Measurements from ENCODE around the gene MAP4K2.

MAP4K2 gene

DNA sequence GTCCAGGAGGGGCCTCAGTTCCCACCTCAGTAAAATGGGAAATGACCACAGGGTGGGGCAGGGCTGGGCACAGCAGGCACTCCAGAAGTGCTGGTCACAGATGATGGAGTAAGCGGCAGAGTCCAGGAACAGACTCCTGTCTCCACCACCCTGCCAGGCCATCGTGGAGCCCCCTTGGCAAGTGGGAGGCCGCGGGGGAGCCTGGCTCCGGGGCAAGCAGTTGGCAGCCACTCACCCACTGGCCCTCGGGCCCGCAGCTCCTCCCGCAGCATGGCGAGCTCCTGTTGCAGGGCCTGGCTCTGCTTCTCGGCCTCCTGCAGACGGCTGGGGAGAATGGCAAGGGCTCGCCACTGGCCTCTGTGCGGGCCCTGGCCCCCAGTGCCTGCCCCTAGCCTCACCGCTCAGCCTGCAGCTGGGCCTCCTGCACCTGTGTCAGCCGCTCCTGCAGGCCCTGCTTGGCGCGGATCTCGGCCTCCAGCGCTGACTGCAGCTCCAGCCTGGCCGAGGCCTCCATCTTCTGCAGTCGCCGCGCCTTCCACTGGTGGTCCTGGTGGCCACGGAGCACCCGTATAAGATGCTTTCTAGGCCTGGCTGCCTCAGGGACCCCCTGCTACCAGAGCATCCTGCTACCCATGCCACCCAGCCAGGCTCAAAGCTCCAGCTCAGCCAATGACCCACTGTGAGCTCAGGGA, 31.2 kb upstream of the MAP4K2 start:
- in situ Hi-C loops (cut with HindIII; ENCODE audit: low sequenced_read_pairs): no loop called here
- no peak overlapping the region for H3K4me3 ChIP-seq (ENCODE audit: low read depth, low read length)
- no peak for DNase-seq (ENCODE audit: low read depth, low spot score)
- TF ChIP-seq, protein P1, sequence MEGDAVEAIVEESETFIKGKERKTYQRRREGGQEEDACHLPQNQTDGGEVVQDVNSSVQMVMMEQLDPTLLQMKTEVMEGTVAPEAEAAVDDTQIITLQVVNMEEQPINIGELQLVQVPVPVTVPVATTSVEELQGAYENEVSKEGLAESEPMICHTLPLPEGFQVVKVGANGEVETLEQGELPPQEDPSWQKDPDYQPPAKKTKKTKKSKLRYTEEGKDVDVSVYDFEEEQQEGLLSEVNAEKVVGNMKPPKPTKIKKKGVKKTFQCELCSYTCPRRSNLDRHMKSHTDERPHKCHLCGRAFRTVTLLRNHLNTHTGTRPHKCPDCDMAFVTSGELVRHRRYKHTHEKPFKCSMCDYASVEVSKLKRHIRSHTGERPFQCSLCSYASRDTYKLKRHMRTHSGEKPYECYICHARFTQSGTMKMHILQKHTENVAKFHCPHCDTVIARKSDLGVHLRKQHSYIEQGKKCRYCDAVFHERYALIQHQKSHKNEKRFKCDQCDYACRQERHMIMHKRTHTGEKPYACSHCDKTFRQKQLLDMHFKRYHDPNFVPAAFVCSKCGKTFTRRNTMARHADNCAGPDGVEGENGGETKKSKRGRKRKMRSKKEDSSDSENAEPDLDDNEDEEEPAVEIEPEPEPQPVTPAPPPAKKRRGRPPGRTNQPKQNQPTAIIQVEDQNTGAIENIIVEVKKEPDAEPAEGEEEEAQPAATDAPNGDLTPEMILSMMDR (IDR thresholded peaks at IDR 0.05; ENCODE audit: low read depth, low read length): no peak

DNA sequence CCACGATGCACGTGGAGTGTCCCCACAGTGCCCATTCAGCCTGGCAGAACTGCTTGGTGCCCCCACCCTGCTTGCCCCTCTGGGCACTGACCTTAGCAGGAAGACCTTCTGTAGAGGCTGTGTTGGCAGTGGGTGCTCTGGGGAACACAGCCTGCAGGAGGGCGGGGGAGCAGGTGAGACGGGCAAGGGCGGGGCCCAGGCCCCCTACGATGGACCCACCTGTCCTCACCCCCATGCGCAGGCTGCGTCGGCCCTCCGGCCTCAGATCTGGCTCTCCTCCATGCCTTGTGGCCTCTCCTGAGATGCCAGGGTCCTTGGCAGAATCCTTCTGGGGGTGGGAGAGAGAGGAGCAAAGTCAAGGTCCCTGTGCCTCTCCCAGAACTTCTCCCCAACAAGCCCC, 30.5 kb upstream of the MAP4K2 start:
- no peak for DNase-seq (ENCODE audit: low read depth, low spot score)
- H3K4me3 ChIP-seq (ENCODE audit: low read depth, low read length): no peak overlapping the region
- TF ChIP-seq, protein P1 (IDR thresholded peaks at IDR 0.05; ENCODE audit: low read depth, low read length): no peak
- in situ Hi-C loops (cut with HindIII; ENCODE audit: low sequenced_read_pairs): no loop called here

DNA sequence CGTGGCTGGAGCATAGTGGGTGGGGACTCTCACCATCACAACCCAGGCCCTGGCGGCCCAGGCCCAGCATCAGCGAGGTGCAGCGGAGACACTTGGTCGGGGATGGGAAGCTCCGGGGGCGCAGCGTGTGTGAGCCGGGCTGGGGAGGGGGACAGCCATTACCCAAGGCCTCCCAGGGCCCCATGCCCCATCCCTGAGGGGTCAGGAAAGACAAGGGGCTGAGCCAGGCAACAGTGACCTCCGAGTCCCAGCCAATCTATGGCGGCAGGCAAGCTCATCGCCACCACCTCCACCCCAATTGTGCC, 30.1 kb upstream of the MAP4K2 start:
- no peak for DNase-seq (ENCODE audit: low read depth, low spot score)
- TF ChIP-seq, protein P1 (IDR thresholded peaks at IDR 0.05; ENCODE audit: low read depth, low read length): no peak

DNA sequence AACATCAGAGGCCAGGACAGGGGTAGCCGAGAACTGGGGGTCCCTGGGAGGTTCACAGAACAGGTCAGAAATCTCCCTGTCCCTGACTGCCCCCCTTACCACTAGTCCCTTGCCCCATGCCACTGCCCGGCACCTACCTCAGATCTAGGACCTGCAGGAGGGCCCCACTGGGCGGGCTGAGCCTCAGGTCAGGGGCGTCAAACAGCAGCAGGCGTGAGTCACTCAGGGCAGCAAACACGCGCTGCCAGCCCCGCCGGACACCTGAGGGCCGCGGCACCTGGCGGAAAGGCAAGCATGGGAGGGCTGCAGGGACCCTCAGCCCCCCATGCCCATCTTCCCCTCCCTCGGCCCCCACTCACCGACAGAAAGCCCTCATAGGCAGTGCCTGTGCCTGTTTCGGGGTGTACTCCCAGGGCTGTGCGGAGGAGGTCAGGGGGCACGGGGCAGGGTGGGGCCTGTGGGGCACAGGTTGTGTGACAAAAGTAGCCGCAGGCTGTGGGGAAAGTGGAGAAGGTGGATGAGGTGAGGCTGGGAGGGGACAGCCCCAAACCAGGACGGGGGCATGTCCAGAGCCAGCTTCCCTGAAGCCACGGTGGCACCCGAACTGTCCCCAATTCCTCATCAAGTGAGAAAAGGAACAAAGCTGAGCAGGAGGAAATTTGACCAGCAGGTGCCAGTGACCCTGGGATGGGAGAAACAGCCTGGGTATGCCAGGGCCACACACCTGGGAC, 29.6 kb upstream of the MAP4K2 start:
- H3K4me3 ChIP-seq (ENCODE audit: low read depth, low read length): no peak overlapping the region
- in situ Hi-C loops (cut with HindIII; ENCODE audit: low sequenced_read_pairs): no loop called here
- TF ChIP-seq, protein P1 (IDR thresholded peaks at IDR 0.05; ENCODE audit: low read depth, low read length): no peak
- no peak for DNase-seq (ENCODE audit: low read depth, low spot score)

More for the DNA sequence above, 30.1 kb upstream of the MAP4K2 start:
- in situ Hi-C loops (cut with HindIII; ENCODE audit: low sequenced_read_pairs): no loop called here
- no peak overlapping the region for H3K4me3 ChIP-seq (ENCODE audit: low read depth, low read length)

DNA sequence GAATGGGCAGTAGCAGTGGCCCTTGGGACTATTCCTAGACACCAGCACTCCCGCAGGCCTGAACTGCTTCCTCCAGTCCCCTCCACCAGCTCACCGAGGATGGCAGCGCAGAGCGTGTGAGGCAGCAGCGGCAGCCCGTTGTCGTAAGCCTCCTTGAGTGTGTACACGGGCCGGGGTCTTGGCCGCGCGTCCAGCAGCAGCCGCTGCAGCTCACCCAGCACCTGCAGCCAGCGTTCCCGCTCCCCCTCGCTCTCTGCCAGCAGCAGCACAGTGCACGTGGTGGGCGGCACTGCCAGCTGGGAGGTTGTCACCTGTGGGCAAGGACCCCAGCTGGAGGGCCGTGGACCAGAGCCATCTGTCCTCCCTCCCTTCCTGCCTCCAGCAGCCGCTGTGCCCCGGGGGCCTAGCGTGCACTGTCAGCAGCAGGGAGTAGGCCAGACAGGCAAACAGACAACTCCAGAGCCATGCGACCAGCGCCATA, 28.4 kb upstream of the MAP4K2 start:
- no peak for DNase-seq (ENCODE audit: low read depth, low spot score)
- TF ChIP-seq, protein P1 (IDR thresholded peaks at IDR 0.05; ENCODE audit: low read depth, low read length): no peak
- no peak overlapping the region for H3K4me3 ChIP-seq (ENCODE audit: low read depth, low read length)
- in situ Hi-C loops (cut with HindIII; ENCODE audit: low sequenced_read_pairs): no loop called here

DNA sequence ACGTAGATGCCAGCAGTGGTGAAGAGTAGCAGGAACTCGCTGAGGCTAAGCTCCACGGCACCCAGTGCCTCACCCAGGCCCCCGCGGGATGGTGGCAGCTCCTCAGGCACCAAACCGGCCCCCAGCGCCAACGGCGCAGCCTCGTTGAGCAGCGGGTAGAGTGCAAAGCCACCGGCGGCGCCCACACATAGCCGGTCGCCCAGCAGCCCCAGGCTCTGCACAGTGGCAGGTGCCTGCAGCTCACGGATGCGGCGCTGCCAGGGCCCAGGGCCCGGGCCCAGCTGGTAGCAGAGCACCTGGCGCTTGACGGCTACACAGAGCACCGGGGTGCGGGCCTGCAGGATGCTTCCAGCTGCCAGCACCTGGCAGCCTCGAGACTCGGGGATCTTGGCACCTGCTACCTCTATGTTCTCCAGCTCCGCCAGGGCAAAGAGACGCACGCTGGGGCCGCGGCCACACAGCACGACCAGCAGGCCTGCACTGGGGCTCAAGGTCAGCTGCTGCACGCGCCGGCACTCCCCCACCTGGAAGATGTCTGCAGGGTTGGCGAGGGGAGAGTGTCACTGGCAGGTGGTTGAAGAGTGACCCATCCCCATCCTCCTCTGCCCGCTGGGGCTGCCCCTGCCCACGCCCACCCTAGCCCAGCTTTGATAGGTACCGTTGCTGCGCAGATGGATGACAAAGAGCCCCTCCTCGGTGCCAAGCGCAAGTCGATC, 26.7 kb upstream of the MAP4K2 start:
- in situ Hi-C loops (cut with HindIII; ENCODE audit: low sequenced_read_pairs): no loop called here
- DNase-seq (ENCODE audit: low read depth, low spot score): no peak
- no peak overlapping the region for H3K4me3 ChIP-seq (ENCODE audit: low read depth, low read length)
- TF ChIP-seq, protein P1 (IDR thresholded peaks at IDR 0.05; ENCODE audit: low read depth, low read length): no peak
